H9 (cell line): ENCODE measurements around the gene WWC2. TPM values are rescaled to one million over a fixed set of nuclear protein-coding genes. Genes with fewer than 3 reads are reported as not detected.

Experiments used
- DNase-seq: peaks from one replicate; pipeline ENCODE4 v3.0.0-alpha.2; 2017
- H2AFZ ChIP-seq: one replicate; pipeline ENCODE4 v1.6.1; 2013; ENCODE audit warnings: mild to moderate bottlenecking, low read length, control low read depth, moderate library complexity
- H2AK5ac ChIP-seq: 2 replicates; pipeline ENCODE4 v1.6.1; 2013; ENCODE audit warnings: low read length, control low read depth, mixed read lengths; ENCODE audit not compliant: insufficient read length
- H2BK120ac ChIP-seq: one replicate; pipeline ENCODE4 v1.6.1; 2013; ENCODE audit warnings: low read depth, mild to moderate bottlenecking, low read length, control low read depth, inconsistent platforms; ENCODE audit not compliant: poor library complexity, severe bottlenecking
- H2BK12ac ChIP-seq: 2 replicates; pipeline ENCODE4 v1.6.1; 2013; ENCODE audit warnings: low read length, control low read depth, mixed read lengths, low read depth; ENCODE audit not compliant: insufficient read length
- H2BK15ac ChIP-seq: 2 replicates; pipeline ENCODE4 v1.6.1; 2013; ENCODE audit warnings: low read depth, low read length, control low read depth
- H2BK20ac ChIP-seq: one replicate; pipeline ENCODE4 v1.6.1; 2013; ENCODE audit warnings: low read depth, mild to moderate bottlenecking, low read length, control low read depth, inconsistent platforms; ENCODE audit not compliant: poor library complexity, severe bottlenecking
- H2BK5ac ChIP-seq: 2 replicates; pipeline ENCODE4 v1.6.1; 2013; ENCODE audit warnings: low read length, control low read depth, mixed read lengths; ENCODE audit not compliant: insufficient read length
- H3K14ac ChIP-seq: 2 replicates; pipeline ENCODE4 v1.6.1; 2013; ENCODE audit warnings: low read length, control low read depth; ENCODE audit not compliant: insufficient read depth
- H3K18ac ChIP-seq: 2 replicates; pipeline ENCODE4 v1.6.1; 2013; ENCODE audit warnings: low read depth, mild to moderate bottlenecking, mixed read lengths, low read length, control low read depth; ENCODE audit not compliant: insufficient read length
- H3K23ac ChIP-seq: 2 replicates; pipeline ENCODE4 v1.6.1; 2013; ENCODE audit warnings: low read length, control low read depth, mixed read lengths, low read depth; ENCODE audit not compliant: insufficient read length
- H3K23me2 ChIP-seq: 2 replicates; pipeline ENCODE4 v1.6.1; 2013; ENCODE audit warnings: low read depth, mild to moderate bottlenecking, mixed read lengths, low read length, control low read depth; ENCODE audit not compliant: insufficient read length, poor library complexity, severe bottlenecking
- H3K27ac ChIP-seq: 2 replicates; pipeline ENCODE4 v1.5.1; 2013; ENCODE audit warnings: low read length, control low read depth, mixed read lengths, low read depth; ENCODE audit not compliant: insufficient read length
- H3K27me3 ChIP-seq: 2 replicates; pipeline ENCODE4 v1.6.1; 2013; ENCODE audit warnings: low read length, control low read depth, inconsistent platforms; ENCODE audit not compliant: insufficient read depth
- H3K4ac ChIP-seq: 2 replicates; pipeline ENCODE4 v1.6.1; 2013; ENCODE audit warnings: low read depth, mild to moderate bottlenecking, control low read depth, inconsistent platforms, low read length, moderate library complexity
- H3K4me1 ChIP-seq: 2 replicates; pipeline ENCODE4 v1.6.1; 2013; ENCODE audit warnings: low read length, control low read depth, inconsistent platforms; ENCODE audit not compliant: insufficient read depth
- H3K4me2 ChIP-seq: 2 replicates; pipeline ENCODE4 v1.6.1; 2013; ENCODE audit warnings: low read length, control low read depth, mixed read lengths; ENCODE audit not compliant: insufficient read length, insufficient read depth
- H3K56ac ChIP-seq: 2 replicates; pipeline ENCODE4 v1.6.1; 2013; ENCODE audit warnings: low read depth, mild to moderate bottlenecking, mixed read lengths, low read length, control low read depth; ENCODE audit not compliant: insufficient read length
- H3K79me1 ChIP-seq: 2 replicates; pipeline ENCODE4 v1.6.1; 2013; ENCODE audit warnings: low read depth, mild to moderate bottlenecking, moderate library complexity, low read length, control low read depth, inconsistent platforms; ENCODE audit not compliant: insufficient read depth, poor library complexity, severe bottlenecking
- H3K79me2 ChIP-seq: 2 replicates; pipeline ENCODE4 v1.6.1; 2013; ENCODE audit warnings: low read length, control low read depth, inconsistent platforms; ENCODE audit not compliant: insufficient read depth
- H3K9ac ChIP-seq: 2 replicates; pipeline ENCODE4 v1.6.1; 2013; ENCODE audit warnings: low read length, control low read depth, mixed read lengths; ENCODE audit not compliant: insufficient read length; ENCODE audit errors: extremely low read depth
- H3K9me3 ChIP-seq: one replicate; pipeline ENCODE4 v1.6.1; 2013; ENCODE audit warnings: low read depth, low read length, inconsistent platforms; ENCODE audit not compliant: control insufficient read depth
- H3T11ph ChIP-seq: one replicate; pipeline ENCODE4 v1.6.1; 2013; ENCODE audit warnings: mild to moderate bottlenecking, low read length, control low read depth, inconsistent platforms
- H4K20me1 ChIP-seq: one replicate; pipeline ENCODE4 v1.6.1; 2013; ENCODE audit not compliant: control insufficient read depth, insufficient read length, insufficient read depth
- H4K5ac ChIP-seq: 2 replicates; pipeline ENCODE4 v1.6.1; 2013; ENCODE audit warnings: low read depth, mild to moderate bottlenecking, mixed read lengths, low read length, control low read depth; ENCODE audit not compliant: insufficient read length
- H4K8ac ChIP-seq: replicated peaks from 2 replicates; pipeline ENCODE4 v1.6.1; 2013; ENCODE audit warnings: low read length, control low read depth, mixed read lengths, low read depth; ENCODE audit not compliant: insufficient read length
- H4K91ac ChIP-seq: 2 replicates; pipeline ENCODE4 v1.6.1; 2013; ENCODE audit warnings: low read depth, mild to moderate bottlenecking, moderate library complexity, mixed read lengths, low read length, control low read depth; ENCODE audit not compliant: insufficient read length
- H3K27ac Mint-ChIP-seq, 3 experiments: 2 replicates in 2 of 3; 3 replicates in 1 of 3; pipeline ENCODE4 v1.8.0; 2020 to 2021; ENCODE audit warnings: mixed read lengths in 3 of 3, mild to moderate bottlenecking in 1 of 3, moderate library complexity in 1 of 3
- H3K27me3 Mint-ChIP-seq: 2 replicates; pipeline ENCODE4 v1.8.0; 2021; ENCODE audit warnings: low read depth, mild to moderate bottlenecking, moderate library complexity, mixed read lengths
- H3K36me3 Mint-ChIP-seq, 3 experiments: 2 replicates in 2 of 3; 3 replicates in 1 of 3; pipeline ENCODE4 v1.8.0; 2020 to 2021; ENCODE audit warnings: low read depth in 3 of 3, mixed read lengths in 3 of 3; ENCODE audit not compliant: insufficient read depth in 1 of 3
- H3K4me1 Mint-ChIP-seq, 2 experiments: 2 replicates each; pipeline ENCODE4 v1.8.0; 2020; ENCODE audit warnings: mixed read lengths in 2 of 2
- H3K4me3 Mint-ChIP-seq, 2 experiments: 2 replicates in 1 of 2; 3 replicates in 1 of 2; pipeline ENCODE4 v1.8.0; 2020 to 2021; ENCODE audit warnings: mild to moderate bottlenecking in 2 of 2, mixed read lengths in 2 of 2, moderate library complexity in 1 of 2
- H3K9me3 Mint-ChIP-seq, 2 experiments: 2 replicates in 1 of 2; 3 replicates in 1 of 2; pipeline ENCODE4 v1.8.0; 2020; ENCODE audit warnings: mild to moderate bottlenecking in 2 of 2, mixed read lengths in 2 of 2, moderate library complexity in 1 of 2
- WGBS: extraction: QIAGEN DNeasy Blood & Tissue Kit; methylation state at CpG from one replicate; pipeline ENCODE4 v1.1.7; 2013; ENCODE audit warnings: missing lambda C conversion rate, low lambda C conversion rate, mixed read lengths; ENCODE audit not compliant: insufficient read length; ENCODE audit errors: extremely low coverage; 5-methylcytosine and 5-hydroxymethylcytosine counted together
- total RNA-seq: library from RNA; stranded (reverse); gene quantifications from 2 replicates; pipeline ENCODE4 v1.2.1, GENCODE V29; 2021
- TF ChIP-seq, protein P1 (sequence below): fragments of 200-600 bp; sonication (generic); conservative IDR thresholded peaks from 3 replicates; pipeline ENCODE4 v1.8.0; 2021; ENCODE audit warnings: antibody characterized with exemption, mild to moderate bottlenecking

The WWC2 gene
- total RNA-seq, 1 experiment from 2014 or later, result 106 TPM

DNA sequence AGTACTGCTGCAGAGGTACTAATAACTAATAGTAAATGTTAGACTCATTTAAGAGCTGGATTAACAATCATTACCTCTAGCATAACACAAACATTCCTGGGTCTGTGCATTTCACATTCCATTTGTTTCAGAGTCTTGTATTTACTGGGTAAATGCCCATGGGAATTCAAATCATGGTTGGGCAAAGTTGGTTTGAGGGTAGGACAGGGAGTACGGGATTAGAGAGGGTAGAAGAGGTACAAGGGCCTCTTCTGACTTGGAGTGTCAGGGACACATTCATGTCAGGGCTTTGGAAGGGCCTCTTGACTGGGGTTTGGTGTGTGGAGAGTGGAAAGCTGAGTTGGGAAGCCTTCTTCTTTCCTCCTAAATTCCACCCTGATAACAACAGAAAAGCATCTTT is 65.9 kb downstream of the WWC2 start:
- no peak overlapping the region for H3K4me3 Mint-ChIP-seq
- H3K27ac ChIP-seq, result no peak overlapping the region

More for the DNA sequence above, 65.9 kb downstream of the WWC2 start:
- Mint-ChIP-seq H3K9me3 (no peaks in the 10 kb centered on the region), H3K27me3 (no peaks in the 10 kb centered on the region), H3K36me3 (peaks cover 0 to 5% (median 0%) of the 10 kb centered on the region in 3 experiments; a peak in 3 of 7 replicates), H3K4me1 (peaks cover 32 to 34% of the 10 kb centered on the region in 2 experiments), H3K27ac (peak overlapping the region; percentile 2 to 18 (median 6); a peak in 4 of 7 replicates)
- Histone ChIP-seq H2BK20ac (no peak overlapping the region), H4K20me1 (no peaks in the 10 kb centered on the region), H3K79me2 (peaks cover 40% of the 10 kb centered on the region; the same call in 1 of the 2 replicates), H2AK5ac (no peak overlapping the region), H2BK5ac (no peak overlapping the region), H2AFZ (no peak overlapping the region), H3K27me3 (no peaks in the 10 kb centered on the region), H3K23me2 (no peaks in the 10 kb centered on the region), H3K56ac (no peak overlapping the region), H3K4ac (no peak overlapping the region), H4K8ac (no peak overlapping the region), H3K14ac (no peak overlapping the region), H4K91ac (no peak overlapping the region), H3T11ph (no peak overlapping the region), H3K9me3 (no peaks in the 10 kb centered on the region), H3K9ac (no peak overlapping the region), H3K4me1 (peaks cover 11% of the 10 kb centered on the region; the same call in 1 of the 2 replicates), H4K5ac (no peak overlapping the region), H3K18ac (no peak overlapping the region), H3K23ac (no peak overlapping the region), H2BK15ac (no peak overlapping the region), H2BK12ac (no peak overlapping the region), H3K79me1 (no peaks in the 10 kb centered on the region), H2BK120ac (no peak overlapping the region), H3K4me2 (no peak overlapping the region)
- DNase-seq, result no peak
- TF ChIP-seq, protein P1, sequence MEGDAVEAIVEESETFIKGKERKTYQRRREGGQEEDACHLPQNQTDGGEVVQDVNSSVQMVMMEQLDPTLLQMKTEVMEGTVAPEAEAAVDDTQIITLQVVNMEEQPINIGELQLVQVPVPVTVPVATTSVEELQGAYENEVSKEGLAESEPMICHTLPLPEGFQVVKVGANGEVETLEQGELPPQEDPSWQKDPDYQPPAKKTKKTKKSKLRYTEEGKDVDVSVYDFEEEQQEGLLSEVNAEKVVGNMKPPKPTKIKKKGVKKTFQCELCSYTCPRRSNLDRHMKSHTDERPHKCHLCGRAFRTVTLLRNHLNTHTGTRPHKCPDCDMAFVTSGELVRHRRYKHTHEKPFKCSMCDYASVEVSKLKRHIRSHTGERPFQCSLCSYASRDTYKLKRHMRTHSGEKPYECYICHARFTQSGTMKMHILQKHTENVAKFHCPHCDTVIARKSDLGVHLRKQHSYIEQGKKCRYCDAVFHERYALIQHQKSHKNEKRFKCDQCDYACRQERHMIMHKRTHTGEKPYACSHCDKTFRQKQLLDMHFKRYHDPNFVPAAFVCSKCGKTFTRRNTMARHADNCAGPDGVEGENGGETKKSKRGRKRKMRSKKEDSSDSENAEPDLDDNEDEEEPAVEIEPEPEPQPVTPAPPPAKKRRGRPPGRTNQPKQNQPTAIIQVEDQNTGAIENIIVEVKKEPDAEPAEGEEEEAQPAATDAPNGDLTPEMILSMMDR, result no peak
- WGBS, result no CpG with 5 or more reads among the region's 1 CpG
